ENCODE measurements around the gene C1QTNF8. TPM values are rescaled to one million over a fixed set of nuclear protein-coding genes. Genes with fewer than 3 reads are reported as not detected.

The C1QTNF8 gene
- total RNA-seq, 4 donors from 2014 or later = not detected

- Histone ChIP-seq H3K9me3 (no peaks in the 10 kb centered on the region), H3K27me3 (peaks cover 0 to 8% of the 10 kb centered on the region in 2 donors), H3K4me1 (peaks cover 0 to 3% of the 10 kb centered on the region in 2 donors), H3K4me3 (no peak overlapping the region), H3K36me3 (no peaks in the 10 kb centered on the region), H3K27ac (no peak overlapping the region)
- no peak for DNase-seq
- intact Hi-C loops (cut with DNase I; ENCODE audit: low total_unique reads) = no loop called here
- TF ChIP-seq CTCF (IDR thresholded peaks at IDR 0.05) (no peak), POLR2A (IDR thresholded peaks at IDR 0.05) (no peak)
Observed at GRCh38 chr16:1038932-1039331, 57.1 kb downstream of the C1QTNF8 start.

Other genes starting within 250 kb of the C1QTNF8 start
- 10 to 100 TPM; 21.8 to 47.9 (median 36.0) TPM for gene LMF1, start 125.3 kb downstream of the C1QTNF8 start, total RNA-seq
- 1 to 10 TPM in 2 of 4 donors, under 1 TPM in 1, not detected in 1; under 0.01 to 6.4 (median 1.1) TPM for gene SOX8, start 114.5 kb downstream of the C1QTNF8 start, total RNA-seq
- gene SSTR5, start 23.5 kb downstream of the C1QTNF8 start, total RNA-seq = not detected
- gene CACNA1H, start 56.9 kb upstream of the C1QTNF8 start, total RNA-seq = 10 to 100 TPM in 3 of 4 donors, 1 to 10 TPM in 1; 6.8 to 94.5 (median 27.6) TPM
- gene TPSG1, start 129.0 kb upstream of the C1QTNF8 start, total RNA-seq = 1 to 10 TPM in 1 of 4 donors, not detected in 3; 1.5 TPM
- 100 to 1,000 TPM in 1 of 4 donors, 10 to 100 TPM in 2, 1 to 10 TPM in 1; 4.1 to 108 (median 29.0) TPM for gene TPSB2, start 133.9 kb upstream of the C1QTNF8 start, total RNA-seq
- gene TPSAB1, start 144.5 kb upstream of the C1QTNF8 start, total RNA-seq = 10 to 100 TPM in 3 of 4 donors, 1 to 10 TPM in 1; 3.9 to 96.2 (median 14.2) TPM
- 1 to 10 TPM in 1 of 4 donors, under 1 TPM in 1, not detected in 2; 0.52 to 2.8 TPM for gene TPSD1, start 159.8 kb upstream of the C1QTNF8 start, total RNA-seq
- gene UBE2I, start 213.4 kb upstream of the C1QTNF8 start, total RNA-seq = 100 to 1,000 TPM in 1 of 4 donors, 10 to 100 TPM in 3; 25.9 to 133 (median 63.0) TPM
- 1 to 10 TPM in 3 of 4 donors, under 1 TPM in 1; 0.59 to 5.5 (median 3.5) TPM for gene BAIAP3, start 237.4 kb upstream of the C1QTNF8 start, total RNA-seq